NCI-H526 treated with DMSO at 0.1 percent for 48 hours (cell line): ENCODE measurements around the gene SMARCAD1.
"Not testable (repeated sequence)": the region's sequence is repeated elsewhere in the genome, so short reads cannot be mapped to it uniquely, and the experiment has no call there.

Experiments
- DNase-seq: peaks from one replicate; lab custom pipeline; 2025; lab: John Stamatoyannopoulos, UW

The SMARCAD1 gene

DNA sequence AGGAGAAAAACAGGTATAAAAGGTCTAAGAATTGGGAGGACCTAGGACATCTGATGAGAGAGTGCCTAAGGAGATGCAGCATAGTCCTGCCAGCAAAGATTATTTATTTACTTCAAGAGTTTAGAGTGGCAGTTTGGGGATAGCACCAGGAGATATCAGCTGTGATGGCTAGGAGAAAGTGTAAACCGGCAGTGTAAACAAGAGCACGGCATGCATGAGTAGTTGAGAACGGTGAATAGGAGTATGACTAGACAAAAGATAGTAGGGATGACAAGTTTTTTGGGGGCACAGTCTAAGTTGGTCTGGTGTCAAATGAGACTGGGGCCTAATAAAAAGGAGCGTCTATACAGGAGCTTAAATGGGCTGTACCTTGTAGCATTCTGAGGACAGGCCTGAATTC is 86.3 kb downstream of the SMARCAD1 start:
- DNase-seq = not testable (repeated sequence)

DNA sequence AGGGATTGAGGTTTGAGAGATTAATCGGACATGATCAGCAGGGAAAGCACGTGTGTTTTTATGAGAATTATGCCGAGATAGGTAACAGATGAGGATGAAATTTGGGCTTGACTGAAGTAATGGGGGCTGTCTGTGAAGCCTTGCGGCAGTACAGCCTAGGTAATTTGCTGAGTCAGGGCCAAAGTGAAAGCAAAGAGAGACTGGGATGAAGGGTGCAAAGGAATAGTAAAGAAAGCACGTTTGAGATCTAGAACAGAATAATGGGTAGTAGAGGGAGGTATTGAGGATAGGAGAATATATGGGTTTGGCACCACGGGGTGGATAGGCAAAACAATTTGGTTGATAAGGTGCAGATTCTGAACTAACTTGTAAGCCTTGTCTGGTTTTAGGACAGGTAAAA is 87.8 kb downstream of the SMARCAD1 start:
- DNase-seq = not testable (repeated sequence)

DNA sequence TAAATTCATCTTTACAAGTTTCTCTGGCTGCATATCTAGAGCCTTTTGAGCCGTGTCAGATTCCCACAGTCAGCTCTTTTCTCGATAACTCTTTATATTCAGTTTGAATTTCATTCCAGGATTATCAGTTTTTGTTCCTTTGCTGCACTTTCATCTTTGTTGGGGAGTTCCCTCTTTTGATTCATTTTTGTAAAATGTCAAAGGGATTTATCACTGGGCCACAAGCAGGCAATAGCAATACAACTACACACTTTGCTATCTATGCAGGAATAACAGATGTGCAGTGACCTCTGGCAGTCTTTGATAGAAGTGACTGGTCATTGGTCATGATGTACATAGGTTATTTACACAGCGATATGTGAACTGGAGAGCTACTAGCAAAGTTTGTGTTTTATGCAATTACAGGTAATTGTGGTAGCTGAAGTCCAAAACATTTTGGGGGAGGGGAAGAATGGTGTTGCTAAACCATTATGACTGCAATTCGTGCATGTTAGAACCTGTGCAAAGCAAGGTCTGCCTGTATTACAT is 91.1 kb downstream of the SMARCAD1 start:
- no peak for DNase-seq

DNA sequence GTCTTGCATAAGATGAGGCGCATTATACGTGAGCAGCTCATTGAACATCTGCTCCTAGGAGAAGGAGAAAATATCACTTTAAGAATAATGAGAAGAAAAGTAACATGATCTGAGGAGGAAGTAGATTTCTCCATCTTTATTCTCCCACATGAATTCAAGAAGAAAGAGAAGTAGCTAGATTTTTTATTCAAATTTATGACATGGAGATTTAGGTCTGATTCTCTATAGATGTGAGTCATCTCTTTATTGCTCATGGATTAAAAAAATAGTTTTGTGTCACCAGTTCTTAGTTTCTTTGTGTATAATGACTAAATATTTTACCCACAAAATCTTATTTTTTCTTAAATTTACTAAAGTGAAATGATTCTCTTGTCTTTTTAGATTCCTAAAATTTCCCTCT is 94.5 kb downstream of the SMARCAD1 start:
- DNase-seq = no peak

DNA sequence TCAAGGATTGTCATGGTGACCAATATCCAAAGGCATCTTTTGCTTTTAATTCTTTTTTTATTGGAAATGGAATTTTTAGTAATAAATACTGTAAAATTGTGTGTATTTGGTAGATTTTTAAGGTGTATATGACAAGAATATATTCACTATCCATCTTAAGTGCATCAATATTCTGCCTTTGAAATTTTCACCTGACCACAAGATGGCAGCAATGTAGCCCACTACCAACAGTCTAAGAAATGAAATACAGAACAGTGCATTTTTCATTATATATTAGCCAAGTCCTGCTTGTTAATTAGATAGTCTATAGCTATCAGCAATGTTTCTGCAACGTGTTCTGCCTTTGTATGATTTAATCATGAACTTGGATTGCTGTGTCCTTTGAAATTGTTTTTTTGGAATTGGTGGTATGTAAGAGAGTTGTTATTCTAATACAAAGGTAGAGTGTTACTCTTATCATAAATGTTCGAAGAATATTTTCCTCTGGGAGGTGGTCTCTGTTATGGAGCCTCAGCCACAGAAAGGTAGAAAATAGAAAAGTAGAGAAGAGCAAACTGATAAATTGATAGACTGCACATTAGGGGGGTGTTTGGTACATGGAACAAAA is 96.8 kb downstream of the SMARCAD1 start:
- DNase-seq = no peak

DNA sequence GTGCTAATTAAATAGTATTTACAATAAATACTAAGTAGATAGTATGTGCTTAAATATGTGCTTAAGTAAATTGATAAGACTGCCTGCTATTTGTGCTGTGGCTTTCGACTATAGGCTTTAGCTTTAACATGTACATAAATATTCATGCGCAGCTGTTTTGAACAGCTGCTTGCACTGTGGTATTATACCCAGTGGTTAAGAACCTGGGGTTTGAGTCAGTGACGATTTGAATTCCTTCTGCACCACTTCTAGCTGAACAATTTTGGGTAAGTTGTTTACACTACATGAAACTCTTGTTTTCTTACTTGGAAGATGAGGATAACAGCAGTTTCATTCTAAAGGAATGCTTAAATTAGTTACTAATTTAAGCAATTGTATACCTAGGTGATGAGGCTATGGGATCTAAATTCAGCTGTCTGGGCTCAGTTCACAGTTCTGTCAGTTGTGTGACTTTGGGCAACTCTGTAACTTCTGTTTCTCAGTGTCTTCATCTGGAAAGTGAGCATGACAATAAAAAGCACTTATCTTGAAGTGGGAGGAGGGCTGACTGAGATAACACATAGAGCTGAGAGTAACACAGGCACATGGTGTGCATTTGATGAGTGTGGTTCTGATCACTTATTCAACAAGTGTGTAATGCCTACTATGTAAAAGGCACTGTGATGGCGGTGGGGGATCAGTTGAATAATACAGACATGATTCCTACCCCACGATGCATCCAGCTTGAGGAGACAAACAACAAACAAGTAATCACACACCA is 98.0 kb downstream of the SMARCAD1 start:
- no peak for DNase-seq

DNA sequence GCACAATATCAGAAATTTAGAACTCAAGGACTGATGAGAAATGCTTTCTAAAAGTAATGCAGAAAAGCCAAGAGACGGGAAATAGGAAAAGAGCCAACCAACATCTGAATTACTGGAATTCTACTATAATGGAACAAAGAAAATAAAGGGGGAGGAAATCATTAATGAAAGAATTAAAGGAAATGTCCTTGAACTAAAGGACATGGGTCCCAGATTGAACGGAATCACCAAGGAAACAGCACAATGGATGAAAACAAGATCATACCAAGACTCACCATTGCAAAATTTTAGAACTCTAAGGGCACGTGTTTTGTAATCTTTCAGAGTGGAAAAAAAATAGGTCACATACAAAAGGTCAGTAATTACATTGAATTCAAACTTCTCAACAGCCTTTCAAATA is 99.0 kb downstream of the SMARCAD1 start:
- no peak for DNase-seq

DNA sequence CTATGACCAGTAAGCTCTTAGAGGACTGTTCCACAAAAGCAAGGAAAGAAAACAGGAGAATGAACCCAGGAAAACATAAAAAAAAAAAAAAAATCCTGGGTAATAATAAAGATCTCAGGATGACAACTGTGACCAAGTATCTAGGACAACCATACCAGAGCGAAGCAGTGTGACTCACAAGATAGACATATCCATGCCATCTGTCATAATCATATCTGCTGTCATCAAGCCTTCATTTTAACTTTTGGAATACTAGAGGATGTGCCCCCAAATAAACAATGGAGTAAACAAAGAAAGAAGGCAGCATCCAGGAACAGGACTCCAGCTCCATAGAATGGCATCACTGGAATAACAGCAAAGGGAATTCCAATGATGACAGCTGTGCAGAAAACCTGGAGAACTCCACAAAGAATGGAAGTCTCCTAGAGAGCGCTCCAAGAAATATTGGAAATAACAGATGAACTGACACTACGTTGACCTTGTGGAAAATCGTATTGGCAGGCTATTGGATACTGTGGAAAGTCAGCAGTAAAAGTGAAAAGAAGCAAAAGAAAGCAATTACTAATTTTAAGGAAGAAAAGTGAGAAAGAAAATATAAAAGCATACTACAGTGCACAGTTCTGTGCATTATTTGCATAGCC is 99.7 kb downstream of the SMARCAD1 start:
- no peak for DNase-seq

DNA sequence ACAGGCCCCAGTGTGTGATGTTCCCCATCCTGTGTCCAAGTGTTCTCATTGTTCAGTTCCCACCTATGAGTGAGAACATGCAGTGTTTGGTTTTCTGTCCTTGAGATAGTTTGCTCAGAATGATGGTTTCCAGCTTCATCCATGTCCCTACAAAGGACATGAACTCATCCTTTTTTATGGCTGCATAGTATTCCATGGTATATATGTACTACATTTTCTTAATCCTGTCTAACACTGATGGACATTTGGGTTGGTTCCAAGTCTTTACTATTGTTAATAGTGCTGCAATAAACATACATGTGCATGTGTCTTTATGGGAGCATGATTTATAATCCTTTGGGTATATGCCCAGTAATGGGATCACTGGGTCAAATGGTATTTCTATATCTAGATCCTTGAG is 112.3 kb downstream of the SMARCAD1 start:
- DNase-seq = not testable (repeated sequence)

DNA sequence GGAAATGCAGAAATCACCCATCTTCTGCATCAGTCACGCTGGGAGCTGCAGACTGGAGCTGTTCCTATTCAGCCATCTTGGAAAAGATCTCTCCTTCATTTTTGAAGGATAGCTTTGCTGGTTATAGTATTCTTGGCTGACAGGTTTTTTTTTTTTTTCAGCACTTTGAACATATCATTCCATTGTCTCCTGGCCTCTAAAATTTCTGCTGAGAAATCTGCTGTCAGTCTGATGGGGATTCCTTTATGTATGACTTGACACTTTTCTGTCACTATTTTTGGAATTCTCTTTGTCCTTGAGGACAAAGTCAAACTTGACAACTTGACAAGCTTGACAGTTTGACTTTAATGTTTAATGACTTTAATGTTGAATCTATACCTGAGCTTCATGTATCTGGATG is 118.2 kb downstream of the SMARCAD1 start:
- no peak for DNase-seq

DNA sequence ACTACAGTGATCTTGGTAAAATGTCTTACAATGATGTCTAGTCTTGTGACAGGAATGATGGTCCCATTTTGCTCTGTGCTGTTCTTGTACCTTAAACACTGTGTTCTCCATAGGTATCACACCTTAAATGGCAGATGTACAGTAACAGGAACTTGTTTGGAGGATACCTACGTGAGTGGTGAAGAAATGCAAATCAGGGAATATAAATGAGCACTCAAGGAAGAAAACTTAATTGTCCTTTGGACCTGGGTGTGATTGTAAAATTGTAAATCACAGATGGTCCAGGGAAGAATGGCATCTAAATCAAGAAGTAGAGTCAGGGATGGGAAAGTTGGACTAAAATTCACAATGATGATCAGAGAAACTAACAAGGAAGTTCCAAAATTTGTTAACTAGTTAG is 122.3 kb downstream of the SMARCAD1 start:
- no peak for DNase-seq

DNA sequence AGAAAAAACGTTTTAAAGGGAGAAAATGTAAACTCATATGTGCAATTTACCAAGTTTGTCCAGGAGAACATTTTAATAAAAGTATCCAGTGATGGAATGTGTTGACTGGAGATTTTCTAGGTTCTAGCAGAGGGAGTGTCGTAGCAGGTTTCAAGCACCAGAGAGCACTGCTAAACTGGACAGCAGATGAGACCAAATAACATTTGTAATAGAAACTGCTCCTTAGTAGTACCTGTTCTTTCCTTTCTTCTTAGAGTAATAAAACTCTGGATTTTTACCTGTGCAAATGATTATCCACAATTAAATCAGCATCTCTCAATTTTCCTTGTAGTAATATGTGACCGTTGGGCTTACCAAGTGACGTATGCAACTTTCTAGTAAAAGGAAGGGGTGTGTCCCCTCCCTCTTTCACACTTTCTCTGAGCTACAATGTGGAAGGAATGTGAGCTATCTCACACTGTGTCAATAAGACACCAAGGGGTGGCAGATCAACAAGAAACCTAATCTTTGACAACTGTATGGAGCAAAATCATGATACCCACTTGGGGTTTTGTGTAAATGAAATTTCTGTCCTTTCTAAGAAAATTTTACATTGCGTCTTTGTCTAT is 125.4 kb downstream of the SMARCAD1 start:
- no peak for DNase-seq

DNA sequence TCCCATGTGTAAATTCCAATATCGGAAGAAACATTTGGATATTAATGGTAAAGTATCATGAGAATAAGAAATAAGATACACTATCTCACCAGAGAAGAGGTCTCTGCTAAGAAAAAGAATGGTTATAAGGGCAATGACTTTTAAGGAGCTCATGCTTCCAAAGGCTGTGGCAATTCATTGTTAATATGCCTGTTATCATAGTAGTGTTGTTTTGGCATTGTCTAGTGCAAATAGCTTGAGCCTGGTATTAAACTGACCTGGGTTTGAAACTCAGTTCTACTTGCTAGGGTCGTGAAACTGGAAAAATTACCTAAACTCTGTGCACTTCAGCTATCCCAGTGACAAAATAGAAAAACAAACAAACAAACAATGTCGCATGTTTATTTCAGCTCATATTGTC is 126.2 kb downstream of the SMARCAD1 start:
- DNase-seq = no peak

DNA sequence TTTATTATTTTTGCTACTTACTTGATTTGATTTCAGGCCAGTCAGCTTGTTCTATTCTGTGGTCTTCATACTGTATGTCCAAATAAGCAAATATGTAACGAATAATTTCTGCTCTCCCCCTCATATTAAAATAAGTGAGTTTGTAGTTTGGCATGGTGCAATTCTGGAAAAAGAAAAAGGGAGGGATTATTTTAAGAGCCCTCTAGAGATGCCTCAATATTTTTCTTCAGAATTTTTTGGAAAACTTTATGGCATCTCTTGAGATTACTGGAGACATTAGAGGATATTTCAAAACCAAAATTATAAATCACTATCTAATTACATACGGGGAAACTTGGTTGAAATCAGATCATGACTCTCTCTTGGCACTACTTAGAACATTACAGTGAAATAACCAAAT is 126.8 kb downstream of the SMARCAD1 start:
- DNase-seq = no peak

DNA sequence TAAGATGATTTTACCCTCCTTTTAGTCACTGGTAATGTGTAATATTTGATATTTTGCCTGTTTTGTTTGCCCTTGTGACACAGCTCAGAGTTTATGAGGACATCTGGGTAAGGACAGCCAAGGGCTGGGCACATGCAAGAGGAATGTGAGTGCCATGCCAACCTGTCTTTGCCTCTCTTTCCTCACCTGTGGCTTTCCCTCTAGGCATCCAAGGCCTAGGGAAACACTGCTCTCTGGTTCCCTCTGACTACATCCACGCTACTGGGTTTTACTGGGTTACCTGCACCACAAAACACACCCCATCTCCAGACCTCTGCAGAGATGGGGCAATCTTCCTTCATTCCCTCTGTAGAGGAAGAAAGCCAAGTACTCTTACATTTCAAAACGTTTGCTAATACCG is 127.3 kb downstream of the SMARCAD1 start:
- DNase-seq = no peak

DNA sequence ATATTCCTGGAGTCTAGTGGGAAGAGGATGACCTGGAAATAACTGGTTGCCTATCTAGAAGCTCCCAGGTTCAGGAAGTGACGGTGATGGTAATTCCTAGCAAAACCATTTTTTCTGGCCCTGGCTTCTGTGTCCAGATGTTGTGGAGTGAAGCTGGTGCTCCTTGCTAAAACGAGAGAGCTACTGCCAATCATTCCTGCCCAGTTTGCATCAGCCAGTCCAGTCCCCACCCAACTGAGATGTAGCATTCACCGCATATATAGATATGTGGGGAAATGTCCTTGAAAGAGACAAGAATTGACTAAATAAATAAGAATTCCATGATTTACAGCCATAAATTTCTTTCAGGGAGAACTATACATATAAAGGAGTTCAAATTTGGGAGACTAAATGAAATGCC is 128.6 kb downstream of the SMARCAD1 start:
- no peak for DNase-seq

DNA sequence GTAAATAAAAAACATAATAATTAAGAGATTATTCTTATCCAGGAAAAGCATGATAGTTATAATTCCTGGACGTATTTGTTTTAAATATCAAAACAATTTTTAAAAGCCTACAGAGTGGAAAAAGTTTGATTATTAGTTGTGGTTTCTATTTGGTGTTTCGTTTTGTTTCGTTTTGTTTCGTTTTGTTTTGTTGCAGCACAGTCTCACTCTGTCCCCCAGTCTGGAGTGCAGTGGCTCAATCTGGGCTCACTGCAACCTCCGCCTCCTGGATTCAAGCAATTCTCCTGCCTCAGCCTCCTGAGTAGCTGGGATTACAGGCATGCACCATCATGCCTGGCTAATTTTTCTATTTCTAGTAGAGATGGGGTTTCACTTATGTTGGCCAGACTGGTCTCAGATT is 129.1 kb downstream of the SMARCAD1 start:
- not testable (repeated sequence) for DNase-seq

DNA sequence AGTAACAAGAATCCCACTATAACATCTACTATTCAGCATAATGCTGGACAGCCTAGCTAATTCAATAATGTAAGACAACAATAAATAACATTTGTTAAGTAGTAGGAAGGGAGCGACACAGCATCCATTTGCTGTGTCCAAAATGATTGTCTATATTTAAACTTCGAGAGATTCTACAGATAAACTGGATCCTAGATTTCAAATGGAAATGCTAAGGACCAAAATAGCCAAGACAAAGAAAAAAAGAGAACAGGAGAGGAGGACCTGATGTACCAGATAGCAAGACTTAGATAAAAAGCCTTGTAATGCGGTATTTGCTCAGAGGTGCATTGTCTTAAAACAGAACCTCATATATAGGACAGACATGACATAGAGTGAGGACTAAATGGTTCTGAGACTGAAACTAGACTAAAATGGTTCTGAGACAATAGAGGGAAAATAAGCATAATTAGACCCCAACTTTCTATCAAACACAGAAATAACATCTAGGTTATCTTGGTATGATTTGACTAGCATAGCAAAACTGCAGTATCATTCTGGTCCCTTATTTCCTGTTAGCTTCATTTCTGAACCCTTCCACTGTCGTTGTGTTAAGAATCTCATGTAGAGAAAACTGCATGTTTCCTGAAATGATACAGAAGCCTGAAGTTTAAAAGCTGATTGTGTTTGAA is 131.2 kb downstream of the SMARCAD1 start:
- DNase-seq = no peak

DNA sequence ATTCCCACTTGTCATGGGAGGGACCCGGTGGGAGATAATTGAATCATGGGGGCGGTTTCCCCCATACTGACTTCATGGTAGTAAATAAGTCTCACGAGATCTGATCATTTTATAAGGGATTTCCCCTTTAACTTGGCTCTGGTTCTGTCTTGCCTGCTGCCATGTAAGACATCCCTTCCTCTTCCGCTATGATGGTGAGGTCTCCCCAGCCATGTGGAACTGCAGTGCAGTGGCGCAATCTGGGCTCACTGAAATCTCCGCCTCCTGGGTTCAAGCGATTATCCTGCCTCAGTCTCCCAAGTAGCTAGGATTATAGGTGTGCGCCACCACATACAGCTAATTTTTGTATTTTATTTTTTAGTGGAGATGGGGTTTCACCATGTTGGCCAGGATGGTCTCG is 132.1 kb downstream of the SMARCAD1 start:
- no peak for DNase-seq
